Gastroesophageal sphincter (tissue), 3 donors: ENCODE data around the gene KIAA2012.

ENCODE experiments used
- EP300 ChIP-seq: sonication (generic); formaldehyde crosslinking; IDR thresholded peaks from one replicate; pipeline ENCODE4 v1.6.1; 2017; ENCODE audit warnings: antibody characterized with exemption, mild to moderate bottlenecking
- POLR2A ChIP-seq, 2 donors: fragments of 450-650 bp; IDR thresholded peaks; one replicate each; pipeline ENCODE4 v1.6.1; 2017; ENCODE audit warnings: antibody characterized with exemption in 2 of 2, mild to moderate bottlenecking in 2 of 2, moderate library complexity in 1 of 2
- POLR2AphosphoS5 ChIP-seq: sonication (generic); formaldehyde crosslinking; IDR thresholded peaks from one replicate; pipeline ENCODE4 v1.6.1; 2017; ENCODE audit warnings: antibody characterized with exemption
- TF ChIP-seq, protein P1 (sequence below), 4 experiments: fragments of 200-600 bp in 2 of 4; fragments of 450-650 bp in 2 of 4; sonication (generic) in 1 of 4; IDR thresholded peaks; one replicate each; pipeline ENCODE4 v1.5.1; 2017 to 2019; ENCODE audit warnings: antibody characterized with exemption in 4 of 4, mild to moderate bottlenecking in 2 of 4, moderate library complexity in 2 of 4

DNA sequence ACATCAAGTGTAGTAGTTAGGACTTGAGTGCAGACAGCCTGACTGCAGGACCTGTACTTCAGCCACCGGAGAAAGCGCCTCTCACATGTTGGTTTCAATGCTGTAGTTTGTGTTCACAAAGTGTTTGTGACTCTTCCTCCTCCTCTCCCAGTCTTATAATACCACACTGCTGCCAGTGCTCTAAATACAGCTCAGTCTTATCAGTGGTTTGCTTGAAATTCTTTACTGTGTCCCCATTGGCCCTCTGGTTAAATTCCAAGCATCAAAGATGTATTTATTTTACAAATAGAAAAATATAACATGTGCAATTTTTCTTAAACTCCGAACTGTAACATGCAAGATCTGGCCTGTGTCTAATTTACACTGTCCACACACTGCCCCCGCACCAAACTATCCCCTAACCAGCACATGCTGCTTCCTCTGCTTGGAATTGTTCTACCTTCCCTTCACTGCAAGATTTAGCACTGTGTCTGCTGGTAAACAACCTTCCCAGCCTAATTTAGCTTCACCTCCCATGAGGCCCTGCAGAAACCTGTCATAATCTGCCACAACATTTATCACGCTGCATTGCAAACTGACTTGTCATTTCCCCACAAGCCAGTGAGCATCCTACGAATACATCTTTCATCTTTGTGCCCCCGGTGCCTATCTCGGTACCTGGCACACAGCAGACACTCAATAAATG lies 88.2 kb downstream of the KIAA2012 start:
- TF ChIP-seq, protein P1, sequence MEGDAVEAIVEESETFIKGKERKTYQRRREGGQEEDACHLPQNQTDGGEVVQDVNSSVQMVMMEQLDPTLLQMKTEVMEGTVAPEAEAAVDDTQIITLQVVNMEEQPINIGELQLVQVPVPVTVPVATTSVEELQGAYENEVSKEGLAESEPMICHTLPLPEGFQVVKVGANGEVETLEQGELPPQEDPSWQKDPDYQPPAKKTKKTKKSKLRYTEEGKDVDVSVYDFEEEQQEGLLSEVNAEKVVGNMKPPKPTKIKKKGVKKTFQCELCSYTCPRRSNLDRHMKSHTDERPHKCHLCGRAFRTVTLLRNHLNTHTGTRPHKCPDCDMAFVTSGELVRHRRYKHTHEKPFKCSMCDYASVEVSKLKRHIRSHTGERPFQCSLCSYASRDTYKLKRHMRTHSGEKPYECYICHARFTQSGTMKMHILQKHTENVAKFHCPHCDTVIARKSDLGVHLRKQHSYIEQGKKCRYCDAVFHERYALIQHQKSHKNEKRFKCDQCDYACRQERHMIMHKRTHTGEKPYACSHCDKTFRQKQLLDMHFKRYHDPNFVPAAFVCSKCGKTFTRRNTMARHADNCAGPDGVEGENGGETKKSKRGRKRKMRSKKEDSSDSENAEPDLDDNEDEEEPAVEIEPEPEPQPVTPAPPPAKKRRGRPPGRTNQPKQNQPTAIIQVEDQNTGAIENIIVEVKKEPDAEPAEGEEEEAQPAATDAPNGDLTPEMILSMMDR (IDR thresholded peaks at IDR 0.05) = no peak
- no peak for TF ChIP-seq POLR2A (IDR thresholded peaks at IDR 0.05)
- TF ChIP-seq EP300 = no peak
- TF ChIP-seq POLR2AphosphoS5 = no peak
